ENCODE data around the gene PPP6R2.

Gene PPP6R2

DNA sequence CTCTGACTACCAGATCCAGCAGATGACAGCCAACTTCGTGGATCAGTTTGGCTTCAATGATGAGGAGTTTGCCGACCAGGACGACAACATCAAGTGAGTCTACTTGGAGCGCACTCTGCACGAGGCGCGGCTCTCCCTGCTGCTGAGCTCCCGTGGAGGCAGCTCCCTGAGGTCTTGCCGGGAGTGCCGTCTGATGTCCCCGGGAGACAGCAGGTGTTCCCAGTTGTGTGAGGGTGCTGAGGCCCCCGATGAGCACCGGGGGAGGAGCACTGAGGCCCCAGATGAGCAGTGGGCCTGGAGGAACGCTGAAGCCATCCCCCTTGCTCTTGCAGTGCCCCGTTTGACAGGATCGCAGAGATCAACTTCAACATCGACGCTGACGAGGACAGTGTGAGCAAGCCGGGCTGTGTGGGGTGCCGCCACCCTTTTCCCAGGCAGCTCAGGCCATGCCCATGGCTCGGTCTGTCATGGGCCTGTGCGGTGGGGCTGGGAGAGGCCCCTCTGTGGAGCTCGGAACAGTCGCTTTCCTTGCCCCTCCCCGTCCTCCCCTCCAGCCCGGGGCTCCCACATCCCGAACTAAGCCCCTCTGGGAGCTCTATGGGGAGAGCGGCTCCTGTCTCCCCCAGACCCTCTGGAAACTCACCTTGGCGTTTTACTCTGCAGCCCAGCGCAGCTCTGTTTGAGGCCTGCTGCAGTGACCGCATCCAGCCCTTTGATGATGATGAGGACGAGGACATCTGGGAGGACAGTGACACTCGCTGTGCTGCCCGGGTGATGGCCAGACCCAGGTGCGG lies 94.6 kb downstream of the PPP6R2 start:
- Histone ChIP-seq H3F3A (ENCODE audit: insufficient read depth, low read length) (no peaks in the 10 kb centered on the region), H3K9me3 (ENCODE audit: low read length) (no peaks in the 10 kb centered on the region), H3K4me1 (ENCODE audit: insufficient read depth, low read length, severe bottlenecking) (no peaks in the 10 kb centered on the region), H3K4me2 (ENCODE audit: low read length) (no peak overlapping the region), H3K79me2 (ENCODE audit: insufficient read depth, low read length) (no peaks in the 10 kb centered on the region), H3K4me3 (ENCODE audit: low read depth, low read length, poor library complexity, severe bottlenecking) (no peak overlapping the region), H3K27me3 (ENCODE audit: insufficient read depth, low read length) (no peaks in the 10 kb centered on the region), H4K20me1 (ENCODE audit: insufficient read depth, low read length) (no peaks in the 10 kb centered on the region), H2AFZ (ENCODE audit: low read length) (no peak overlapping the region), H3K9me2 (ENCODE audit: low read depth, low read length) (no peaks in the 10 kb centered on the region), H3K9ac (ENCODE audit: low read length) (no peak overlapping the region), H3K36me3 (ENCODE audit: insufficient read depth, low read length) (peaks cover 72% of the 10 kb centered on the region), H3K27ac (ENCODE audit: low read depth, low read length, poor library complexity, severe bottlenecking) (no peak overlapping the region)
- TF ChIP-seq EZH2 (IDR thresholded peaks at IDR 0.05; ENCODE audit: borderline replicate concordance, low read length), result no peak
- TF ChIP-seq, protein P1, sequence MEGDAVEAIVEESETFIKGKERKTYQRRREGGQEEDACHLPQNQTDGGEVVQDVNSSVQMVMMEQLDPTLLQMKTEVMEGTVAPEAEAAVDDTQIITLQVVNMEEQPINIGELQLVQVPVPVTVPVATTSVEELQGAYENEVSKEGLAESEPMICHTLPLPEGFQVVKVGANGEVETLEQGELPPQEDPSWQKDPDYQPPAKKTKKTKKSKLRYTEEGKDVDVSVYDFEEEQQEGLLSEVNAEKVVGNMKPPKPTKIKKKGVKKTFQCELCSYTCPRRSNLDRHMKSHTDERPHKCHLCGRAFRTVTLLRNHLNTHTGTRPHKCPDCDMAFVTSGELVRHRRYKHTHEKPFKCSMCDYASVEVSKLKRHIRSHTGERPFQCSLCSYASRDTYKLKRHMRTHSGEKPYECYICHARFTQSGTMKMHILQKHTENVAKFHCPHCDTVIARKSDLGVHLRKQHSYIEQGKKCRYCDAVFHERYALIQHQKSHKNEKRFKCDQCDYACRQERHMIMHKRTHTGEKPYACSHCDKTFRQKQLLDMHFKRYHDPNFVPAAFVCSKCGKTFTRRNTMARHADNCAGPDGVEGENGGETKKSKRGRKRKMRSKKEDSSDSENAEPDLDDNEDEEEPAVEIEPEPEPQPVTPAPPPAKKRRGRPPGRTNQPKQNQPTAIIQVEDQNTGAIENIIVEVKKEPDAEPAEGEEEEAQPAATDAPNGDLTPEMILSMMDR (IDR thresholded peaks at IDR 0.05; ENCODE audit: low read length), result no peak

DNA sequence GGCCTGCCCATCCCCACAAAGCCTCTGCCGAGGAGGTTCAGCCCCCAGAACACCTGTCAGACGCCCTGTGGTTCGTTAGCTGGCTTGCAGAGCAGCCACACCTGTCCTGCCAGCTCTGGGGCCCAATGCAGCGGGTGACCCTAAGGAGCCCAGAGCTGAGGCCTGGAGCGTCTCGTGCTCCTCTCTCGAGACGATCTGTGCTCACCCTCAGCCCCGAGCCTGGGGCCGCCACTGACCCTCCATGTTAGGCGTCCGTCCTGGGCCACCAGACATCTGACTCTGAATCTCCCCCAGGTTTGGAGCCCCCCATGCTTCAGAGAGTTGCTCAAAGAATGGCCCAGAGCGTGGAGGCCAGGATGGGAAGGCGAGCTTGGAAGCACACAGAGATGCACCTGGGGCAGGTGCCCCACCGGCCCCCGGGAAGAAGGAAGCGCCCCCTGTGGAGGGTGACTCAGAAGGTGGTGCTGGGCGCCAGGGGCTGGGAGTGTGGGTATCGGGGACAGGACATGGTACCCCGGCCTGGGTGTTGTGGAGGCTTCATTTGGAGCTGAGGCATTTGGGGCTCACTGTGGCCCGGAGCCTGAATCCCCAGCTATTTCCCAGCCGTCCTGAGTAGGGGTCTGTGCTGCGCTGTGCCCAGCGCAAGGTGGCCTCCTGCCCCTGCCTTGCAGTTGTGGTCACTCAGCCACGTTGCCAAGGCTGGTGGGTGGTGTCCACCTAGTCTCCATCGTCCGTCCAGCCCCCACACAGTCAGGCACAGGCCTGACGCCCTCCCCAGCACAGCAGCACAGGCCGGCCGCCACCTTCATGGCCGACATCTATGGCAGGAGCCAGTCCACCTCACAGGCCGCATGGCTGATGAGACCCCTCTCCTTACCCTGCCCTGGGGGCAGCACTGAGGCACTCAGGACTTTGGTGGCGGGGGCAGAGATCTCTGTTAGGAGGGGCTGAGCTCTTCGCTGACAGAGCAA lies 95.5 kb downstream of the PPP6R2 start:
- H3K9me2 ChIP-seq (ENCODE audit: low read depth, low read length), result no peaks in the 10 kb centered on the region
- H3K4me1 ChIP-seq (ENCODE audit: insufficient read depth, low read length, severe bottlenecking), result peaks cover 5% of the 10 kb centered on the region
- H3K27ac ChIP-seq (ENCODE audit: low read depth, low read length, poor library complexity, severe bottlenecking), result no peak overlapping the region
- TF ChIP-seq, protein P1 (IDR thresholded peaks at IDR 0.05; ENCODE audit: low read length), result no peak
- no peak for TF ChIP-seq EZH2 (IDR thresholded peaks at IDR 0.05; ENCODE audit: borderline replicate concordance, low read length)
- no peaks in the 10 kb centered on the region for H3K79me2 ChIP-seq (ENCODE audit: insufficient read depth, low read length)
- H3K9ac ChIP-seq (ENCODE audit: low read length), result no peak overlapping the region
- H3K9me3 ChIP-seq (ENCODE audit: low read length), result no peaks in the 10 kb centered on the region
- H3K27me3 ChIP-seq (ENCODE audit: insufficient read depth, low read length), result no peaks in the 10 kb centered on the region
- no peaks in the 10 kb centered on the region for H4K20me1 ChIP-seq (ENCODE audit: insufficient read depth, low read length)
- no peaks in the 10 kb centered on the region for H3F3A ChIP-seq (ENCODE audit: insufficient read depth, low read length)
- no peak overlapping the region for H3K4me2 ChIP-seq (ENCODE audit: low read length)
- H3K4me3 ChIP-seq (ENCODE audit: low read depth, low read length, poor library complexity, severe bottlenecking), result no peak overlapping the region
- H3K36me3 ChIP-seq (ENCODE audit: insufficient read depth, low read length), result peaks cover 79% of the 10 kb centered on the region
- no peak overlapping the region for H2AFZ ChIP-seq (ENCODE audit: low read length)

DNA sequence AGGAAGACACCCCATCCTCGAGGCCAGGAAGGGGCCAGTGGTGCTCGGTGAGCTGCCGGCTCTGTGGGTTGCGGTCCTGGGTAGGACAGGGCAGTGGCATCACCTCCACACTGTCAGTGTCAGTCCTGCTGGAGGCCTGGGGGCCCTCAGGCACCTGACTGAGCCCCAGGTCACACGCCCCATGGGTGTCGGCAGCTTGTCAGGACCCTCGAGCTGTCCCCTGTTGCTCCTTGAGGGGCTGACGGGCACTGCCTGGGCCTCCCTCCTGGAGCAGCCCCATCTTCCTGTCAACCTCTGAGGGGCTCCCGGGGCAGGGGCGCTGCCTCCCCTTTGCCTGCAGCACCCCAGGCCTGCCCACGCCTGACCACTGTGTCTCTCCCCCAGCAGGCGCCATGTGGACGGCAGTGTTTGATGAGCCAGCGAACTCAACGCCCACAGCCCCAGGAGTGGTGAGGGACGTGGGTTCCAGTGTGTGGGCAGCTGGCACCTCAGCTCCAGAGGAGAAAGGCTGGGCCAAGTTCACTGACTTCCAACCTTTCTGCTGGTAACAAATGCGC lies 96.3 kb downstream of the PPP6R2 start:
- H3K79me2 ChIP-seq (ENCODE audit: insufficient read depth, low read length), result no peaks in the 10 kb centered on the region
- peaks cover 83% of the 10 kb centered on the region for H3K36me3 ChIP-seq (ENCODE audit: insufficient read depth, low read length)
- no peaks in the 10 kb centered on the region for H3F3A ChIP-seq (ENCODE audit: insufficient read depth, low read length)
- no peaks in the 10 kb centered on the region for H3K9me3 ChIP-seq (ENCODE audit: low read length)
- no peaks in the 10 kb centered on the region for H3K27me3 ChIP-seq (ENCODE audit: insufficient read depth, low read length)
- H3K9me2 ChIP-seq (ENCODE audit: low read depth, low read length), result no peaks in the 10 kb centered on the region
- H3K4me3 ChIP-seq (ENCODE audit: low read depth, low read length, poor library complexity, severe bottlenecking), result no peak overlapping the region
- H3K9ac ChIP-seq (ENCODE audit: low read length), result no peak overlapping the region
- no peak overlapping the region for H3K4me2 ChIP-seq (ENCODE audit: low read length)
- H4K20me1 ChIP-seq (ENCODE audit: insufficient read depth, low read length), result no peaks in the 10 kb centered on the region
- peak overlapping the region; percentile 8 for H3K27ac ChIP-seq (ENCODE audit: low read depth, low read length, poor library complexity, severe bottlenecking)
- TF ChIP-seq EZH2 (IDR thresholded peaks at IDR 0.05; ENCODE audit: borderline replicate concordance, low read length), result no peak
- TF ChIP-seq, protein P1 (IDR thresholded peaks at IDR 0.05; ENCODE audit: low read length), result no peak
- no peak overlapping the region for H2AFZ ChIP-seq (ENCODE audit: low read length)
- peaks cover 5% of the 10 kb centered on the region for H3K4me1 ChIP-seq (ENCODE audit: insufficient read depth, low read length, severe bottlenecking)

Data from OCI-LY1 (cell line).